WI38 (cell line): ENCODE results near the gene TEPSIN.

Source experiments
- H3K4me3 ChIP-seq: 2 replicates; pipeline ENCODE4 v1.5.1; 2011; ENCODE audit warnings: low read depth, mild to moderate bottlenecking, control low read depth, low read length
- TF ChIP-seq, protein P1 (sequence below): IDR thresholded peaks from 2 replicates; pipeline ENCODE4 v1.5.1; 2012; ENCODE audit warnings: low read depth, mild to moderate bottlenecking, control low read depth, low read length

The TEPSIN gene

DNA sequence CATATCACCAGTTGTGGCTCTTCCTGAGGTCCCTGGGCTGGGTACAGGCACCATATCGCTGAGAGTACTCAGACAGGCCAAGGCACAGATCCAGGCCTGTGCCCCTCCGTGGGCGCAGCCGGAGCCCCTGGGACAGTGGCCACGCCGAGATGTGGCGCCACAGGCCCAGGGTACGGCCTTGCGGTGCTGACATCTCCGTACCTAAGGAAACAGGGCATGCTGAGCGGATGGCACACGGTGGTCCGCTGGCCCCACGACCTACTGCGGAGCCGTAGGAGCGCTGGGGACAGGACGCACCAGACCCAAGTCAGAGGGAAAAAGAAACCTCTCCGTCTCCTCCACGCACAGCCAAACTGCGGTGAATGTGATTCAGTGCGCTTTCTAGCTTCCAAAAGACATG is 26.7 kb upstream of the TEPSIN start:
- TF ChIP-seq, protein P1, sequence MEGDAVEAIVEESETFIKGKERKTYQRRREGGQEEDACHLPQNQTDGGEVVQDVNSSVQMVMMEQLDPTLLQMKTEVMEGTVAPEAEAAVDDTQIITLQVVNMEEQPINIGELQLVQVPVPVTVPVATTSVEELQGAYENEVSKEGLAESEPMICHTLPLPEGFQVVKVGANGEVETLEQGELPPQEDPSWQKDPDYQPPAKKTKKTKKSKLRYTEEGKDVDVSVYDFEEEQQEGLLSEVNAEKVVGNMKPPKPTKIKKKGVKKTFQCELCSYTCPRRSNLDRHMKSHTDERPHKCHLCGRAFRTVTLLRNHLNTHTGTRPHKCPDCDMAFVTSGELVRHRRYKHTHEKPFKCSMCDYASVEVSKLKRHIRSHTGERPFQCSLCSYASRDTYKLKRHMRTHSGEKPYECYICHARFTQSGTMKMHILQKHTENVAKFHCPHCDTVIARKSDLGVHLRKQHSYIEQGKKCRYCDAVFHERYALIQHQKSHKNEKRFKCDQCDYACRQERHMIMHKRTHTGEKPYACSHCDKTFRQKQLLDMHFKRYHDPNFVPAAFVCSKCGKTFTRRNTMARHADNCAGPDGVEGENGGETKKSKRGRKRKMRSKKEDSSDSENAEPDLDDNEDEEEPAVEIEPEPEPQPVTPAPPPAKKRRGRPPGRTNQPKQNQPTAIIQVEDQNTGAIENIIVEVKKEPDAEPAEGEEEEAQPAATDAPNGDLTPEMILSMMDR: no peak
- no peak overlapping the region for H3K4me3 ChIP-seq

DNA sequence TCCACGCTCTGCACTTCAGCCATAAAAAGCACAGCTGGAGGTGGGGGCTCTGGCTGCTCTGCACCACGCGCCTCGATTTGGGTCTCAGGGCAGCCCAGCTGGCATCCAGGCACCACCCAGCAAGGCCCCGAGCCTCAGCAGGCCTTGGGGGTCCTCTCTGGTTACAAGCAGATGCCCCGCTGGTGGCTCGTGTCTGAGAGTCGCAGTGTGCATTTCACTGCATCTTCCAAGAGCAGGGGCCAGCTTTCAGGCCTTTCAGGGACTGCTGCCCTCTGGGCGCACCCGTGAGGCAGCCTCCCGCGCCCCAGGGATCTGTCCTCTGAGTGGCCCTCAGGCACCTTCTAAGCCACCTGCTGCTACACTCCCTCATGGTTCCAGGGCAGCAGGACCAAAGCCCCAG is 25.8 kb upstream of the TEPSIN start:
- TF ChIP-seq, protein P1: no peak
- no peak overlapping the region for H3K4me3 ChIP-seq

DNA sequence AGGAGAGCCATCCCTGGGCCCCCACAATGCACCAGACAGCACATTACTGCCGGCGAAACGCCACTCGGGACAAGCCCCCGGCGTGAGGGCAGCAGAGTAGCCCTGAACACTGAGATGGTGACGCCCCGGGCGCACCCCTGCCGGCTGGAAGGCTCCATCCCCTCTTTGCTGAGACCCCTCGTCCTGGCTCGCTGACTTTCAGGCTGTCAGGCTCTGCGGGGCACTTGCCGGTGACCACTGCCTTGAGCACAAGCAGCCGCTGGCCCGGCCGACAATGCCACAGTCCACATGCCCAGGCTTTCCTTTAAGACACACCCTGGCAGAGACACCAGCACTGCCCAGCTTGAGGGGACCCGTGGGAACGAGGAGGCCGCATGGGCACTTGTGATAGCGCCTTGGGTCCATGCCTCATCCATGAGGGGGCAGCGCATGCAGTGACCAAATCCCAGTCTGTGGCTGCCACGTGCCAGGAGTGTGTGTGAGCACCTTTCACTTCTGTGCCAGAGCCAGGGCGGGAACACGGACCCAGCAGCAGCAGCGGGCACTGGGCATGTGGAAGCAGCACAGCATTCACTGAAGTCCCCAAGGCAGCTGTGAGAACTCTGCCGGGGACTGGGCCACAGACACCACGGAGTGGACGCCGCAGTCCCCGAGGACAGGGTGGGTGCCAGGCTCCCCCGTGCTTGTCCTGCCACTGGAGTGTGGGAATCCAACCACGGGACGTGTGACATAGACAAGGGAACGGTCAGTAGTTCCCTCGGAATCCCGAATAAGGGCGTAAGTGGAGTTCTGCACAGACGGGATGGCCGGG is 24.7 kb upstream of the TEPSIN start:
- no peak overlapping the region for H3K4me3 ChIP-seq
- TF ChIP-seq, protein P1: no peak

DNA sequence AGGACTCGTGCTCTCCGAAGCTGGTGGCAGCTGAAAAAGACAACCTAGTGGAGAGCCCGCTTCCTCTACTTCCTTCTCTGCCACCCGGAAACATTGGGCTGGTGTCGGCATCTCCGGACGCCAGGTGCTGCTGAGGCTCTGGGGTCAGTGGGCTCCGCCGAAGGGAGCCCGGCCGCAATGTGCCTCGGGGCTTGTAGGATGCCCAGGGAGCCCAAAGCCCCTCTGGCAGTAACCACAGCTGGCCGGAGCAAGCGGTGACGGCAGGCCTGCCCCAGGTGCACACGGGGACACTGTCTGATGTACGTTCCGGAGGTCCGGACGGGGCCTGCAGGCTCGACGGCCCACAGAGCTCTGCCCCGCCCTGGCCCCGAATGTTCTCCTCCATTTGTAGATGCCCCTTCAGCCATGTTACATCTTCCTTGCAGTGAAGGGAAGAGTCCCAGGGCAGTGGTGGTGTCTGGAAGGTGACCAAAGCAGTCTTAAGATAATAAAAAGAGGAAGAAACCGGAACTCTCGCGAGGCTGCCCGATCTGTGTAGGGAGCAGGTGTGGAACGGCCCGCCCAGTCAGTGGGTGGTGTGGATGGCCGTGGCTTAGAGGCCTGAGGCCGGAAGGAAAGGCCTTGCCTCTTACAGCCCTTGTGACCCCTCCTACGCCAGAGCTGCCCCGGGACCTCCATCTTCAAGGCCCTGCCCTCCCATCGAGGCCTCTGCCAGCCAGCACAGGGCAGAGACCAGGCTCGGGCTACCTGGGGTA is 22.9 kb upstream of the TEPSIN start:
- no peak overlapping the region for H3K4me3 ChIP-seq
- TF ChIP-seq, protein P1: no peak

DNA sequence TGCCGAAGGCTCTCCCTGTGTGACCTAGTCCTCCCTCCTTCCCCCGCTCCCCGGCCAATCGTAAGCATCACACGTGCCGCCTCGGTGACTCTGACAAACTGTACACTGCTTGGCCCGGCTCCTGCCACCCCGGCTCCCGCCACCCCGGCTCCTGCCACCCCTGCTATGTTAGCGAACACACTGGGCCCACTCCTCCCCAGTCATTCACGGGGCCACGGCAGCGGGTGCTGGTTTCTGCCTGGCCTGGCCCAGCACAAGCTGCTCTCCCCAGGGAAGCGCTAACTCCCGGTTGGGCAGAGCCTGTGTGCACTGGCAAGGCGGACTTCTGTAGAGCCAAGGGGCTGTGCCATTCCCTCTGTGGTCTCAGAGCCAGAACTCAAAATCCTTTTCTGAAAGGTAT is 22.2 kb upstream of the TEPSIN start:
- no peak overlapping the region for H3K4me3 ChIP-seq
- TF ChIP-seq, protein P1: no peak

DNA sequence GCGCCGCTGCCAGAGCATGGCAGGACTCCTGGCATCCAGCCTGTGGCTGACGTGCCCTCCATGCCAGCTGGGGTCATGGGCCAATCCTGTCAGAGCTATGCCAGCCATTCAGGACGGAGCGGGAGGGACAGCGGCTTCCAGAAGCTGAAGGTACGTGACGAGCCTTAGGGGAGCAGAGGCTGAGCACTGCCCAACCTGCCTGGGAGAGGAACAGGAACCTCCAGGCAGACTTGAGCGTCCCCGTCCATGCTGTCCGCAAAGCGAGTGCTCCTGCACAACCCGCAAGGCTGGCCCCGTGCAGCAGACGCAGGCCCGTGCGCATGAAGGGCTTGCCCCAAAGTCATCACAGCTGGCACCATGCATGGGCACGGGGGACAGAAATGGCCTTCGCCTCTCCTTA is 21.8 kb upstream of the TEPSIN start:
- no peak overlapping the region for H3K4me3 ChIP-seq
- TF ChIP-seq, protein P1: no peak

DNA sequence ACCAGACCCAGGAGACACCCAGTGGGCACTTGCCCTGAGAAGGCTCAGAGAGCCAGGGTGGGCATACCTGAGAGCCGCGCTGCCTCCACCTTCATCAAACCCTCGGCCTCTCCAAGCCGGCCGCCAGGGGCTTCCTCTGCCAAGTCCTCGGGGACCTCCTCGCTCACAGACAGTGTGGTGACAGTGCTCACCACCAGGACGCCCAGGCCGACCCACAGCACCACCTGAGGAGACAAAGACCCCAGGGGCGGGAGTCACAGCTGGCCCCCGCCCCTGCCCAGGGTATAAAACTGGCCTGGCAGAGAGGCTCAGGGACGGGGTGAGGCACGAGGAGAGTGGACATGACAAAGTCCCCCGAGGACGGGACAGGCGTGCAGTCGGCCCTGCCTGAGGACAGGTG is 21.3 kb upstream of the TEPSIN start:
- H3K4me3 ChIP-seq: no peak overlapping the region
- TF ChIP-seq, protein P1: no peak
